GM06990 (cell line): ENCODE measurements around the gene RANBP6.

Source experiments
- DNase-seq: peaks from one replicate; pipeline ENCODE4 v3.0.0-alpha.2; 2011; ENCODE audit not compliant: insufficient read length; ENCODE audit errors: extremely low read depth
- H3K27me3 ChIP-seq: replicated peaks from 2 replicates; pipeline ENCODE4 v1.6.0; 2011; ENCODE audit warnings: low read length; ENCODE audit not compliant: control insufficient read depth, insufficient read depth
- H3K36me3 ChIP-seq: 2 replicates; pipeline ENCODE4 v1.5.1; 2011; ENCODE audit warnings: low read length; ENCODE audit not compliant: control insufficient read depth, insufficient read depth
- H3K4me3 ChIP-seq: replicated peaks from 2 replicates; pipeline ENCODE4 v1.5.1; 2011; ENCODE audit warnings: low read depth, mild to moderate bottlenecking, control low read depth, low read length
- TF ChIP-seq, protein P1 (sequence below): IDR thresholded peaks from 2 replicates; pipeline ENCODE4 v1.5.1; 2011; ENCODE audit warnings: low read length, control low read depth, mild to moderate bottlenecking, inconsistent platforms; ENCODE audit not compliant: insufficient read depth, poor library complexity, severe bottlenecking

The RANBP6 gene

DNA sequence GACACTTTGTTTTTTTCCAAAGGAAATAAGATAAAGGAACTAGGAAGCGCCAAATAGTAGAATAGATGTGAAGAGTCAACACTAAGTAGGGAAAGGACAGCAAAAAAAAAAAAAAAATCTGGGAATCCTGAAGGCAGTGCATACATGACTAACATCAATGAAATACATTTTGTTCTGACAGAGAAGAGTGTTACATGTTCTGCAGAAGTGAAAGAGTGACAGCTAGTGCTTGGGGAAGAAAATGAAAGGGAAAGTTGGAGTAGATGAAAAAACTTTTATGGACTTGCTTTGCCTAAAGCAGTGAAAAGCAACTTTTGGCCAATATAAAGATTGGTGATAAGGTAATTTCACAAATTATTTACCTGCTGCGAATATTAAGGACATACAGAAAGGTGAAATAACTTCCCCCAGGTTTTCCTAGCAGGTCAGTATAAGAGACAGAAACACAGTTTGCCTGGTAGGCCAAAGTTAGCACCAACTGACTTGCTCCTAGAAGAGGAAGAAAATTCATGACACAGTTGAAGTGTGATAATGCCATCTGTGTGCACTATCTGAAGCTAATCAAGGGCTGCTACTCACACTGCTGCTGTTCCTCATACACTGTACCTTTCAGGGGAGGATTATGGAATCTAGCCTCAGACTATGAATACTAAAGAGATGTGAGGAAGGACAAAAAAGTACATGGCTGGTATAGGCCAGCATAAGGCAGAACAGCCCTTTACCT, 38.6 kb downstream of the RANBP6 start:
- TF ChIP-seq, protein P1, sequence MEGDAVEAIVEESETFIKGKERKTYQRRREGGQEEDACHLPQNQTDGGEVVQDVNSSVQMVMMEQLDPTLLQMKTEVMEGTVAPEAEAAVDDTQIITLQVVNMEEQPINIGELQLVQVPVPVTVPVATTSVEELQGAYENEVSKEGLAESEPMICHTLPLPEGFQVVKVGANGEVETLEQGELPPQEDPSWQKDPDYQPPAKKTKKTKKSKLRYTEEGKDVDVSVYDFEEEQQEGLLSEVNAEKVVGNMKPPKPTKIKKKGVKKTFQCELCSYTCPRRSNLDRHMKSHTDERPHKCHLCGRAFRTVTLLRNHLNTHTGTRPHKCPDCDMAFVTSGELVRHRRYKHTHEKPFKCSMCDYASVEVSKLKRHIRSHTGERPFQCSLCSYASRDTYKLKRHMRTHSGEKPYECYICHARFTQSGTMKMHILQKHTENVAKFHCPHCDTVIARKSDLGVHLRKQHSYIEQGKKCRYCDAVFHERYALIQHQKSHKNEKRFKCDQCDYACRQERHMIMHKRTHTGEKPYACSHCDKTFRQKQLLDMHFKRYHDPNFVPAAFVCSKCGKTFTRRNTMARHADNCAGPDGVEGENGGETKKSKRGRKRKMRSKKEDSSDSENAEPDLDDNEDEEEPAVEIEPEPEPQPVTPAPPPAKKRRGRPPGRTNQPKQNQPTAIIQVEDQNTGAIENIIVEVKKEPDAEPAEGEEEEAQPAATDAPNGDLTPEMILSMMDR, result peak; percentile 32
- H3K4me3 ChIP-seq, result no peak overlapping the region
- H3K36me3 ChIP-seq, result no peaks in the 10 kb centered on the region
- H3K27me3 ChIP-seq, result no peaks in the 10 kb centered on the region
- DNase-seq, result peak; percentile 3

DNA sequence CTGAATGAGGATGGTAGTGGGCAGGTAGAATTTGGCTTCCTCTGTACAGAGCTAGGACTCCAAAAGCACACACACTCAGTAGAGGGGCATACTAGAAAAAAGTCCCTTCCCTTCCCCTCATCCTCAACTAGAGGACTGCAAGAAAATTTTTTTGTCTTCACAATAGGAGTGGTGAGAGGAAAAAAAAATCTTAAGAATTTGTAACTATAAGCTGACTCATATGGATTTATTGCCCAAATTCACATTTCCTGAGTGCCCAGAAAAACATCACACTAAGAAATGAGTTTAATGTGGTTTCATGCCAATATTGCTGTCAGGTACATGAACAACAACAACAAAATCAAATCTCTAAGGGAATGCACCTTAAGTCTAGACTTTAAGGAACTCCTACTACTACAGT, 43.7 kb downstream of the RANBP6 start:
- DNase-seq, result no peak
- TF ChIP-seq, protein P1, result no peak
- H3K4me3 ChIP-seq, result no peak overlapping the region
- no peaks in the 10 kb centered on the region for H3K27me3 ChIP-seq
- no peaks in the 10 kb centered on the region for H3K36me3 ChIP-seq
